Loucy (cell line): ENCODE data around the gene TIAM2.

Experiments
- CTCF ChIP-seq: fragments of 200-600 bp; sonication (generic); conservative IDR thresholded peaks from 2 replicates; pipeline ENCODE4 v1.5.1; 2014; ENCODE audit warnings: mild to moderate bottlenecking, antibody characterized with exemption, low read length
- EZH2phosphoT487 ChIP-seq: fragments of 200-600 bp; IDR thresholded peaks from 2 replicates; pipeline ENCODE4 v1.6.1; 2018; ENCODE audit warnings: antibody characterized with exemption, mild to moderate bottlenecking, moderate library complexity, borderline replicate concordance

- TF ChIP-seq CTCF (no peak), EZH2phosphoT487 (no peak)
These were observed 160.8 kb downstream of the TIAM2 start for GRCh38 chr6:155155787-155156447.
